Skeletal muscle cell (primary cell): ENCODE data around the gene GADL1.

ENCODE experiments used
- DNase-seq: peaks from one replicate; pipeline ENCODE4 v3.0.0-alpha.2; 2010; ENCODE audit warnings: low read depth
- H3K4me3 ChIP-seq: 2 replicates; pipeline ENCODE4 v1.5.1; 2011; ENCODE audit warnings: low read depth, mild to moderate bottlenecking, control low read depth, low read length, moderate library complexity

GADL1 gene

GRCh38 chr3:30890907-30891306, 3.6 kb downstream of the GADL1 start:
- no peak overlapping the region for H3K4me3 ChIP-seq
- DNase-seq = no peak

- no peak for DNase-seq
- no peak overlapping the region for H3K4me3 ChIP-seq
Observed at GRCh38 chr3:30886888-30887287, 7.6 kb downstream of the GADL1 start.

DNA sequence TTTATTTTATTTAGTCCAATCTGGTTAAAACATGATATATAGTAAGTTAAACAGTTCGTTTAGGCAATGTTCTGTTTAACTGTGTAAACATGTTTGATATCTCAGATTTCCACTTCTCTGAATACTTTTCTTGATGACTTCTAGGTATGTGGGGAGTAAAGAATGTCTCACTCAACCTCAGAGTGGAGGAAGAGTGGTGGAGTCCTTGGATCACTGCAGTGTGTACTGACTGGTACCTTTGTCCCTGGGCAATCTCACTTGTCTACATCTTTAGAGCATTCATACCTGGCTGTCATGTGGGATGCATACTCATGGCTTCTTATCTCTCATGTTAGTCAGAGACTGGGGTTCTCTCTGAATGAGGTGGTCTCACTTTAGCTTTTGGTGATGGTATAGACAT, 15.6 kb downstream of the GADL1 start:
- H3K4me3 ChIP-seq = no peak overlapping the region
- no peak for DNase-seq

GRCh38 chr3:30875505-30875904, 19.0 kb downstream of the GADL1 start:
- H3K4me3 ChIP-seq = no peak overlapping the region
- DNase-seq = no peak

DNA sequence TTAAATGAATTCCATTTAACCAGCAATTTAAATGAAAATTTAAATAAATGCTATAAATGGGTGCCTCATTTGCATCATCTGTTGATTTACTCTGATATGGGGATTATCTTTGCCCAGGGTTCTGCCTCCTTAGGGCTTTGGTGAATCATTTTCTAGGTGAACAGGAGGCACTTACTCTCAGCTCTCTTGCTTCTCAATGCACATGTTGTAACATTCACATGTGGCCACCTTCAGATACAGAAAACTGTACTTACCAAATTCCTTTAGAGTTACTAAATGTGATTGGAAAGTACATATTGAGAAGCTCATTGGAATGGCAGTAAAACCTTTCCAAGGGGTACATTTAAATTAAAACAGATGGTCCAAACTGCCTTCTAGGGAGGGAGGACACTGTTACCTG, 20.8 kb downstream of the GADL1 start:
- no peak for DNase-seq
- no peak overlapping the region for H3K4me3 ChIP-seq

GRCh38 chr3:30872879-30873278, 21.6 kb downstream of the GADL1 start:
- DNase-seq = no peak
- H3K4me3 ChIP-seq = no peak overlapping the region

DNA sequence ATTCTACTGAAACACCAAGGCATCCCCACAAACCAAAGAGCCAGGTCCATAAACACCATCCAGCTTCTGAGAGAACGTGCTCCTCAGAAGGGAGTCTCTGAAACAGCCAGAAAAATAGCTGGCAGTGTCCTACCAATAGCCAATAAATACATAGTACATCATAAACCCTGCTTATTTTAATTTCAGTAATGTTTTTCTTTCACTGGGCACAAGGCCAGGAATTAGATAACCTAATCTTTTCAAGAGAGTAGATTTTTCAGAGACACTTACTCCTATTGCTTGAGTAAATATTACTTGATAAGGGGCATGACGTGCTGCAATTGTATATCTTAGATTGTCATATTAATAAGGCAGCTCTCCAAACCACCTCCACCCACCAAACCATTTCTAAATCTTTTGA, 22.7 kb downstream of the GADL1 start:
- no peak for DNase-seq

GRCh38 chr3:30864836-30865235, 29.6 kb downstream of the GADL1 start:
- no peak for DNase-seq
- no peak overlapping the region for H3K4me3 ChIP-seq

More for the DNA sequence above, 22.7 kb downstream of the GADL1 start:
- no peak overlapping the region for H3K4me3 ChIP-seq

DNA sequence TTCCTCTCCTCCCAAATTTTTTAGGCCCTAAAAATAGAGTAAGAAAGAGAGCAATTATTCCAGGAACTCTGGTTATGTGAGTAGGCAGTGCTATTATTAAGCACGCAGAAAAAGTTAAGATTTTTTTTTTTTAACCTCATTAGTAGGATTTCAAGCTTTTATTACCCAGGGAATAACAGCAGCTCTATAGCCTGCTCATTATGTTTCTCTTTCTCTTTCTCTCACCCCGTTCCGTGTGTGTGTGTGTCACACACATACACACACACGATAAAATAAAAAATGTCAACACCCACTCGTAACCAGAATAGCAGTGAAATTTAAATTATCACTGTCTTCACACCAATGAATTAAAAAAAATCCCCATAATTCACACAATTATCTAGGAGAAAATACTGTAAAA, 30.3 kb downstream of the GADL1 start:
- no peak for DNase-seq
- no peak overlapping the region for H3K4me3 ChIP-seq

GRCh38 chr3:30862004-30862403, 32.5 kb downstream of the GADL1 start:
- DNase-seq = no peak

DNA sequence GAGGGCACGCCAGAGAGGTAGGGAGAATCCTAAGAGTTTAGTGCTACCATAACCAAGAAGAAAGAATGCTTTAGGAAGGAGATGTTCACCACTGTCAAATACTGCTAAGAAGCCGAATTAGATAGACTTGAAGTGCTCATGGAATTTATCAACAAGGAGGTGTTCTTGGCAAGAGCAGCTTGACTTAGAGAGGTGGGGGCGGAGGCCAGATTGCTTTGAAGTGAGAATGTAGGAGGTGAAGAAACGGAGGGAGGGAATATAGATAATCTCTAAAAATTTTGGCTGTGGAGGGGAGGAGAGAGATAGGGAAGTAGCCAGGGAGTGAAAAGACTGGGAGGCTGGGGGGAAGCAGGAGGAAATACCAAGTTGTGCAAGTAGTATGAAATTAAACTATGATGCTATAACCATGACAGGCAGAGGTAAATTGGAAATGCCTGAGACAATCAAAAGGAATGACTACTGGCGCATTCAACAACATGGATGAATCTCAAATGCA, 35.5 kb downstream of the GADL1 start:
- no peak overlapping the region for H3K4me3 ChIP-seq
- no peak for DNase-seq

More at GRCh38 chr3:30862004-30862403, 32.5 kb downstream of the GADL1 start:
- no peak overlapping the region for H3K4me3 ChIP-seq

GRCh38 chr3:30855400-30856292, 38.8 kb downstream of the GADL1 start:
- no peak for DNase-seq
- no peak overlapping the region for H3K4me3 ChIP-seq

DNA sequence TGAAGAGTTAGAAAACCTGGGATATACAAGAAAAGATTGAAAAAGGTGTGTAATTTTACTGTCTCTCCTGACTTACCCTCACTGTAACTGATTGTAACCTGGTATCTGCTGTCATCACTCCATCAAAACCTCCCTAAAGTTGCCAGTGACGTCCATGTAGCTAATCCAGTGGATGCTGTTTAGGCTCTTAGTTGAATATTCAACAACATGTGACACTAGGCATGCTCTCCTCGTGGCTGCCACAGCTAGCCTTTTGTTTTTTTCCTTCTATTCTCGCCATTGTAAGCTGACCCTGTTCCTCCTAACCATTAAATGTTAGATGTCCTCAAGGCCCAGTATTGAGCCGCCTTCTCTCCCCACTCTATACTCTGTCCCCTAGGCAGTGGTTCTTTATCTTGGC, 41.6 kb downstream of the GADL1 start:
- no peak for DNase-seq
- H3K4me3 ChIP-seq = no peak overlapping the region

DNA sequence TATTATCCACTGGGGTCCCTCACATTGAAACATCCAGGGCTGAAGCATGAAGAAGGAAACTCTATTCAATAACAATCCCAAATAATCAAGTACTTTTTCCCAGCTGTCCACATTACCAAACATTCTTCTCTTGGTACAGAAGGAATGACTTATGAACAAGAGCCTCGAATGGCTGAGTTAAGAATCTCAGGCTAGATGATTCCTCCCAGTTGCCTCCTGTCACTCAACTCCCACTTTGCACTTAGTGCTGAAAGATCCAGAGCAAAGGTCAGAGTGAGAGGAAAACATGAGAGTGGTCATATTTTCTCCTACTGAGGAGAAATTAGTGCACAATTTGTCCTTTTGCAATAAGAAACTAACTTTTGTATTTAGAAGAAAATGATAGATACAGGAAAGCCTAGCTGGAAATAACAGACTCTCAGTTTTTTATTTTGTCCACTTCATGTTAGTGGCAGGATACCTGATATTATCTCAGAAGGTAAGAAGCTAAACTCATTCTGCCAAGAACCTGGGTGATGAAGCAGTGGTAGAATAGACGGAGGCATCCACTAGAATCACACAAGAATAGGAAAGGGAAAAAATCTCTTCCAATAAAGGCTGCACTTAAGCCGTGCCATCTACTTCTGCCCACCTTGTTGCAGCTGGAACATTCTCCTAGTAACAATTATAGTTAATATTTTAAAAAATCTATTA, 46.2 kb downstream of the GADL1 start:
- no peak overlapping the region for H3K4me3 ChIP-seq
- peak; percentile 32 for DNase-seq

DNA sequence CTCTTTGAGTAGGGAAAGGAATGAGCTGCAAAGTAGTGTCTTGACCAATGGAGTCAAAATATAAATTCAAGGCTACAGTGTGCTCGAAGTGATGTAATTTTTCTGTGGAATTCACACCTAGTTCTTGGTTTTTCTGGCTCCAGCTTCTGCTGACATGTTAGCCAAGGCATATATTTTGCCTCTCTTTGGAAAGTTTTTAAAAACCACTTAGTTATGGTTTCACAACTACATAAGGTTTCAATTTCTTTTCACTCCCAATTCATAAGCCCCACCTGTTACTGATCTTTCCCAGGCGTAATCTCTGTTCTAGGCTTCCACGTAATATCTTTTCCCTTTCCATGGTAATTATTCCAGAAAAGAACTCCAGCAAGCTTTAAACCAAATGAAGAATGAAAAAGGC, 46.9 kb downstream of the GADL1 start:
- no peak for DNase-seq

GRCh38 chr3:30845606-30846005, 48.9 kb downstream of the GADL1 start:
- no peak overlapping the region for H3K4me3 ChIP-seq
- no peak for DNase-seq

More for the DNA sequence above, 46.9 kb downstream of the GADL1 start:
- no peak overlapping the region for H3K4me3 ChIP-seq

DNA sequence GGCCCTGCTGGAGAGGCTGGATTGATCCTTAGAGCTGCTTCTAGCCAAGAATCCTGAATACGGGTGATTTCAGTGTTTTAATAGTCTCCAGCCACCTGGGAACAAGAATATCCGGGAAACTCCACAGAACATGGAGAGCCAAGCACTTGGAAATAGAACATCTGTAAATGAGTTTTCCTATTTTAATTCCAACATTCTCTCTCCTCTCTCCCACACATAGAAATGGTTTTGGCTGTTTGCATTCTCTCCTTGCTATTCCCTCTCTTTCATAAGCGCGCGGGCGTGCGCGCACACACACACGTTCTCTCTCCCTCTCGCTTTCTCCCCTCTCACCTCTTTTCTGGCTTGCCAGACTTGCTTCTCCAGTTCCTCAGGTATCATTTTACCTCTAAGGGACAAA, 50.6 kb downstream of the GADL1 start:
- no peak for DNase-seq
- H3K4me3 ChIP-seq = no peak overlapping the region

DNA sequence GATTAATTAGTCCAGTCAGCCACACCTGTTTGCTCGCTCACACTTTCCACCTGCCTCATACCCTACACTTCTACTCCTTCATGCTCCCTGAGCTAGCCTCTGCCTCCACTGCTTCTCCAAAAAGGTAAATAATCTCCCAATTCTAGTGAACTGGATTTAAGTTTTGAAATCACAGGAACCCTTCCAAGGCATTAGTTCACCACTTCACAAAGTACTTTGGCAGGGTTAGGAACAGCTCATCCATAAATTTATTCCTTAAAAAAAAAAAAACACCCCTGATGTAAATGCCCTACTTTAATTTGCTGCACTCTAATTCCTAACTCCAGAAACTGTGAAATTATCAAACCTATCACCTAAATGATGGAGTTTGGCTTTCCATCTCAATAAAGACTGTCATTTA, 58.3 kb downstream of the GADL1 start:
- DNase-seq = no peak
- H3K4me3 ChIP-seq = no peak overlapping the region

GRCh38 chr3:30835667-30836066, 58.8 kb downstream of the GADL1 start:
- no peak for DNase-seq
- no peak overlapping the region for H3K4me3 ChIP-seq

DNA sequence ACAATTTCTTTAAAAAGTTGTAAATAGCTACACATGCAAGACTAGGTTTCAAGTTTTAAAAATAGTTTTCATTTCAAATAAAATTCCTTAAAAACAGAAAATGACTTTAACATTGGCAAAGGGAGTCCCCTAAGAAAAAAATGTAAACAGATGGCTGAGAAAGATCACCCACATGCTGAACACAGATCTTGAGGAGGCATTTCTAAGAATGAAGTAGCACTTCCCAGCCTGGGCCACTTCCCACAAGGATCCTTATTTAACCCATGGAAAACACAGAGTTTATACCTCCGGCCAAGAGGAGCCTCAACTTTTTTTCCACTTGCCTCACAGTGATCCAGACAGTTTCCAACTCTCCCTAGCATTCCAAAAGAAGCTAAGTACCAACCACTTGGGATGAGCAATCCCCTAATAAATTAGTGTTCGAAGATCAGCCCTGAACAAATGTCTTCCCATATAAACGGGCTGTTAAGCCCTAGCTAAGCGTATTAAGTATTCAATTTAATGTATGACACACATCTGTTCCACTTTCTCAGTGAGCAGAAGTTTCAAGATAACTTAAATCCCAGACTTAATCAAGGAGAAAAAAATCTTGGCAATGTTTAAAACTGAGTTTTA, 61.4 kb downstream of the GADL1 start:
- no peak overlapping the region for H3K4me3 ChIP-seq
- DNase-seq = no peak
